Body of pancreas (tissue), 4 donors: ENCODE data around the gene SEPSECS.

Source experiments
- POLR2A ChIP-seq, 3 donors: fragments of 450-650 bp; IDR thresholded peaks; one replicate each; pipeline ENCODE4 v1.6.1; 2016; ENCODE audit warnings: antibody characterized with exemption in 3 of 3, mild to moderate bottlenecking in 2 of 3
- TF ChIP-seq, protein P1 (sequence below), 7 experiments: fragments of 450-650 bp in 4 of 7; fragments of 200-600 bp in 3 of 7; sonication (generic) in 3 of 7; IDR thresholded peaks; one replicate each; pipeline ENCODE4 v1.5.1; 2016 to 2019; ENCODE audit warnings: antibody characterized with exemption in 7 of 7

DNA sequence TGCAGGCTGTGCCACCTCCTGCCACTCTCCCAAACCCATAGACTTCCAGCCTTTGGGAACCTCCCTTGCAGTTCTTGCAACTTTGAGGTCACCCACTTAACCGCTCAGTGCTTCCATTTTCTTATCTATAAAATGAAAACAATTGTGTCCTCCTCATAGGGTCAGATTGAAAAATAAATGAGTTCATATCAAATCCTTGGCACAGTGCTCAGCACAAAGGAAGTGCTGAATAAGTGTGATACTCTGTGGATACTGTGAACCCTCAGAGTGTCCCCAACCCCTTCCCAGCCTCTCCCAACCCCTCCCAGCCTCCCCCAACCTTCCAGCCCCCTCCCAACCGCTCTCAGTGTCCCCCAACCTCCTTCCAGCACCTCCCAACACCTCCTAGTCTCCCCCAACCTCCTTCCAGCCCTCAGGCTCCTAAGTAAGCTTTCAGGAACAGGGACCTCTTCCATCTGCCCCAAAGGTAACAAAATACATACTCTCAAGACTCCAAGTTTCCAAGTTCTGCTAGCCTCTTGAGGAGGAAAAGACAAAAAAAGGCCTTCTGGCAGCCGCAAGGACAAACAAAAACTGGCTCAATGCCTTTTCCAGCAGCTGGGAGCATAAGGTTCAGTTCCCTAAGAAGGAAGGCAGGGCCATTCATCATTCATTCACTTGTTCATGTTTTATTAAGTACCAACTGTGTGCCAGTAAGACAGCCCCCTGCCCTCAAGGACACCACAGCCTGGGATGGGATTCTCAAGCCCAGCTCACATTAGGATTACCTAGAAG lies 83.4 kb downstream of the SEPSECS start:
- TF ChIP-seq, protein P1, sequence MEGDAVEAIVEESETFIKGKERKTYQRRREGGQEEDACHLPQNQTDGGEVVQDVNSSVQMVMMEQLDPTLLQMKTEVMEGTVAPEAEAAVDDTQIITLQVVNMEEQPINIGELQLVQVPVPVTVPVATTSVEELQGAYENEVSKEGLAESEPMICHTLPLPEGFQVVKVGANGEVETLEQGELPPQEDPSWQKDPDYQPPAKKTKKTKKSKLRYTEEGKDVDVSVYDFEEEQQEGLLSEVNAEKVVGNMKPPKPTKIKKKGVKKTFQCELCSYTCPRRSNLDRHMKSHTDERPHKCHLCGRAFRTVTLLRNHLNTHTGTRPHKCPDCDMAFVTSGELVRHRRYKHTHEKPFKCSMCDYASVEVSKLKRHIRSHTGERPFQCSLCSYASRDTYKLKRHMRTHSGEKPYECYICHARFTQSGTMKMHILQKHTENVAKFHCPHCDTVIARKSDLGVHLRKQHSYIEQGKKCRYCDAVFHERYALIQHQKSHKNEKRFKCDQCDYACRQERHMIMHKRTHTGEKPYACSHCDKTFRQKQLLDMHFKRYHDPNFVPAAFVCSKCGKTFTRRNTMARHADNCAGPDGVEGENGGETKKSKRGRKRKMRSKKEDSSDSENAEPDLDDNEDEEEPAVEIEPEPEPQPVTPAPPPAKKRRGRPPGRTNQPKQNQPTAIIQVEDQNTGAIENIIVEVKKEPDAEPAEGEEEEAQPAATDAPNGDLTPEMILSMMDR (IDR thresholded peaks at IDR 0.05): no peak
- no peak for TF ChIP-seq POLR2A (IDR thresholded peaks at IDR 0.05)
